Uterus (tissue), 2 donors: ENCODE data around the gene GSK3A.

Source experiments
- CTCF ChIP-seq, 4 experiments: fragments of 200-600 bp in 2 of 4; fragments of 450-650 bp in 2 of 4; sonication (generic) in 2 of 4; IDR thresholded peaks; one replicate each; pipeline ENCODE4 v1.5.1; 2016 to 2019; ENCODE audit warnings: antibody characterized with exemption in 4 of 4, mild to moderate bottlenecking in 2 of 4, moderate library complexity in 1 of 4
- POLR2A ChIP-seq, 2 donors: fragments of 450-650 bp; IDR thresholded peaks; one replicate each; pipeline ENCODE4 v1.6.1; 2016; ENCODE audit warnings: antibody characterized with exemption in 2 of 2, mild to moderate bottlenecking in 1 of 2, moderate library complexity in 1 of 2

- TF ChIP-seq POLR2A (IDR thresholded peaks at IDR 0.05) (no peak), CTCF (IDR thresholded peaks at IDR 0.05) (no peak)
Observed at GRCh38 chr19:42281827-42282762, 39.7 kb upstream of the GSK3A start.
